K562 (cell line): Measurements from ENCODE around the gene ACTR5.

Experiments used
- ETV5 ChIP-seq: sonication (generic); formaldehyde crosslinking; IDR thresholded peaks from 2 replicates; pipeline ENCODE4 v1.4.0; 2020; ENCODE audit warnings: low read depth, mild to moderate bottlenecking, missing genetic modification reagents
- JUNB ChIP-seq: fragments of 450-650 bp; formaldehyde crosslinking; conservative IDR thresholded peaks from 2 replicates; pipeline ENCODE4 v1.4.0; 2020; ENCODE audit warnings: mild to moderate bottlenecking
- MTA2 ChIP-seq: fragments of 450-650 bp; IDR thresholded peaks from 2 replicates; pipeline ENCODE4 v1.6.1; 2016; ENCODE audit warnings: low read depth
- PCBP1 ChIP-seq: fragments of 200-400 bp; formaldehyde crosslinking; IDR thresholded peaks from 2 replicates; pipeline ENCODE4 v1.6.1; 2018; ENCODE audit warnings: mild to moderate bottlenecking, low read depth, low read length; ENCODE audit not compliant: poor library complexity, severe bottlenecking
- SP2 ChIP-seq: IDR thresholded peaks from 2 replicates; pipeline ENCODE4 v1.6.1; 2011; ENCODE audit warnings: mild to moderate bottlenecking, low read depth, low read length, moderate library complexity; ENCODE audit not compliant: poor library complexity, severe bottlenecking; ENCODE audit errors: extremely low read depth
- YBX1 ChIP-seq: fragments of 450-650 bp; IDR thresholded peaks from 2 replicates; pipeline ENCODE4 v1.7.1; 2016; ENCODE audit warnings: mild to moderate bottlenecking
- TF ChIP-seq, protein P1 (sequence below), 3 experiments: IDR thresholded peaks in 2 of 3; conservative IDR thresholded peaks in 1 of 3; 2 replicates each; pipeline ENCODE4 v1.5.1; 2011 to 2012; ENCODE audit warnings: low read length in 3 of 3, mild to moderate bottlenecking in 3 of 3, control low read depth in 2 of 3, improper control_type of control experiment in 1 of 3, inconsistent platforms in 1 of 3, low read depth in 1 of 3, mixed read lengths in 1 of 3, moderate library complexity in 1 of 3; ENCODE audit not compliant: insufficient read depth in 2 of 3

DNA sequence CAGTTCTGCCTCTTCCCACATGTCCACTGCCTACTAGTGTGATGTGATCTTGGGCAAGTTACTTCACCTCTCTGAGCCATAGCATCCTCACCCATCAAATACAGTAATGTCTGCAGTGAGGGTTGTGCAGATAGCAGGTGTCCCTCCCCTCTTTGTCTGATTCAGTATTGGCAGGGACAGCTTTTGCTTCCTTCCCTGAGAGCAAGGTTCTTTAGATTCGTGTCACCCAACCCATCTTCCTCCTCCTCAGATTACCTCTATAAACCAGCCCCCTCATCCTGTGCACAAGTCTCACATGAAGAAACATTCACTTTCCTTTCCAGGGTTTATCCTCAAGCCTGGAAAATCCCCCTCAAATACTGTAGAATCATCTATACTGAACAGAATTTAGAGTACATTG lies 15.4 kb downstream of the ACTR5 start:
- TF ChIP-seq MTA2, result no peak
- TF ChIP-seq, protein P1, sequence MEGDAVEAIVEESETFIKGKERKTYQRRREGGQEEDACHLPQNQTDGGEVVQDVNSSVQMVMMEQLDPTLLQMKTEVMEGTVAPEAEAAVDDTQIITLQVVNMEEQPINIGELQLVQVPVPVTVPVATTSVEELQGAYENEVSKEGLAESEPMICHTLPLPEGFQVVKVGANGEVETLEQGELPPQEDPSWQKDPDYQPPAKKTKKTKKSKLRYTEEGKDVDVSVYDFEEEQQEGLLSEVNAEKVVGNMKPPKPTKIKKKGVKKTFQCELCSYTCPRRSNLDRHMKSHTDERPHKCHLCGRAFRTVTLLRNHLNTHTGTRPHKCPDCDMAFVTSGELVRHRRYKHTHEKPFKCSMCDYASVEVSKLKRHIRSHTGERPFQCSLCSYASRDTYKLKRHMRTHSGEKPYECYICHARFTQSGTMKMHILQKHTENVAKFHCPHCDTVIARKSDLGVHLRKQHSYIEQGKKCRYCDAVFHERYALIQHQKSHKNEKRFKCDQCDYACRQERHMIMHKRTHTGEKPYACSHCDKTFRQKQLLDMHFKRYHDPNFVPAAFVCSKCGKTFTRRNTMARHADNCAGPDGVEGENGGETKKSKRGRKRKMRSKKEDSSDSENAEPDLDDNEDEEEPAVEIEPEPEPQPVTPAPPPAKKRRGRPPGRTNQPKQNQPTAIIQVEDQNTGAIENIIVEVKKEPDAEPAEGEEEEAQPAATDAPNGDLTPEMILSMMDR (IDR thresholded peaks at IDR 0.05 in 2 of 3, conservative IDR thresholded peaks at IDR 0.05 in 1 of 3; ENCODE audit: insufficient read depth in 2 of 3, low read depth in 1 of 3, low read length in 3 of 3), result no peak
- TF ChIP-seq PCBP1, result no peak
- no peak for TF ChIP-seq SP2
- TF ChIP-seq JUNB, result no peak
- no peak for TF ChIP-seq ETV5
- TF ChIP-seq YBX1, result no peak
